ENCODE data around the gene GPR17.

DNA sequence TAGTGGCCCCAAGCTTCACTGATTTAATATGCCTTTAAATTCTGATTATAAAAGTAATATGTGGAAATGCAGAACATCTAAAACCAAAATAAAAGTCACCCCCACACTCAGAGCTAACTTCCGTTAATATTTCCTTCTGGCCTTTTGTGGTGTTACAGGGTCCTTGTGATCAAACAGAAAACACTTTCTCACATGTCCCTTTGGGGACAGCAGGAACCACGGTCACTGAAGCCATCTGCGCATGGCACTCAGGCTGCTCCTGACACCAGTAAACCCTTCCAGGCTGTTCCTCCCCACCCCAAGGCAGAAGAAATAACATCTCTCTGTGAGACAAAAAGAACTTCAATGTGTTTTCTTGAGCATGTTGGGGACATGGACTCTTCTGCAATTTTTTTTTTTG lies 25.1 kb upstream of the GPR17 start:
- no peak for TF ChIP-seq POLR2A (IDR thresholded peaks at IDR 0.05)
- TF ChIP-seq, protein P1, sequence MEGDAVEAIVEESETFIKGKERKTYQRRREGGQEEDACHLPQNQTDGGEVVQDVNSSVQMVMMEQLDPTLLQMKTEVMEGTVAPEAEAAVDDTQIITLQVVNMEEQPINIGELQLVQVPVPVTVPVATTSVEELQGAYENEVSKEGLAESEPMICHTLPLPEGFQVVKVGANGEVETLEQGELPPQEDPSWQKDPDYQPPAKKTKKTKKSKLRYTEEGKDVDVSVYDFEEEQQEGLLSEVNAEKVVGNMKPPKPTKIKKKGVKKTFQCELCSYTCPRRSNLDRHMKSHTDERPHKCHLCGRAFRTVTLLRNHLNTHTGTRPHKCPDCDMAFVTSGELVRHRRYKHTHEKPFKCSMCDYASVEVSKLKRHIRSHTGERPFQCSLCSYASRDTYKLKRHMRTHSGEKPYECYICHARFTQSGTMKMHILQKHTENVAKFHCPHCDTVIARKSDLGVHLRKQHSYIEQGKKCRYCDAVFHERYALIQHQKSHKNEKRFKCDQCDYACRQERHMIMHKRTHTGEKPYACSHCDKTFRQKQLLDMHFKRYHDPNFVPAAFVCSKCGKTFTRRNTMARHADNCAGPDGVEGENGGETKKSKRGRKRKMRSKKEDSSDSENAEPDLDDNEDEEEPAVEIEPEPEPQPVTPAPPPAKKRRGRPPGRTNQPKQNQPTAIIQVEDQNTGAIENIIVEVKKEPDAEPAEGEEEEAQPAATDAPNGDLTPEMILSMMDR (IDR thresholded peaks at IDR 0.05) = no peak
